Suprapubic skin (tissue), 4 donors: Measurements from ENCODE around the gene VPS9D1. TPM values are rescaled to one million over a fixed set of nuclear protein-coding genes. Genes with fewer than 3 reads are reported as not detected.

Experiments used
- DNase-seq, 2 donors: peaks; one replicate each; pipeline ENCODE4 v3.0.0-alpha.2; 2019; ENCODE audit warnings: low spot score in 2 of 2
- H3K27ac ChIP-seq: fragments of 200-600 bp; sonication (generic); one replicate; pipeline ENCODE4 v1.5.1; 2019
- H3K27me3 ChIP-seq: fragments of 200-600 bp; sonication (generic); one replicate; pipeline ENCODE4 v1.5.1; 2019
- H3K36me3 ChIP-seq: fragments of 200-600 bp; sonication (generic); one replicate; pipeline ENCODE4 v1.5.1; 2019
- H3K4me1 ChIP-seq: fragments of 200-600 bp; sonication (generic); one replicate; pipeline ENCODE4 v1.5.1; 2019
- H3K4me3 ChIP-seq: fragments of 200-600 bp; sonication (generic); one replicate; pipeline ENCODE4 v1.5.1; 2019; ENCODE audit warnings: mild to moderate bottlenecking
- H3K9me3 ChIP-seq: fragments of 200-600 bp; sonication (generic); one replicate; pipeline ENCODE4 v1.5.1; 2019
- EP300 ChIP-seq: sonication (generic); formaldehyde crosslinking; IDR thresholded peaks from one replicate; pipeline ENCODE4 v1.6.1; 2017; ENCODE audit warnings: antibody characterized with exemption
- POLR2A ChIP-seq, 2 donors: fragments of 450-650 bp; IDR thresholded peaks; one replicate each; pipeline ENCODE4 v1.6.1; 2017; ENCODE audit warnings: antibody characterized with exemption in 2 of 2, mild to moderate bottlenecking in 2 of 2, moderate library complexity in 2 of 2
- POLR2AphosphoS5 ChIP-seq, 3 donors: sonication (generic); formaldehyde crosslinking; IDR thresholded peaks; one replicate each; pipeline ENCODE4 v1.6.1; 2017; ENCODE audit warnings: antibody characterized with exemption in 3 of 3
- WGBS: methylation state at CpG from one replicate; pipeline ENCODE4 v1.1.5; 2018; 5-methylcytosine and 5-hydroxymethylcytosine counted together
- total RNA-seq, 4 donors: library from RNA; depleted of rRNA; stranded (reverse); fragments of >200 nt; gene quantifications; one replicate each; pipeline ENCODE4 v1.1.0, GENCODE V29; 2016
- TF ChIP-seq, protein P1 (sequence below), 2 donors: fragments of 200-600 bp in 1 of 2; fragments of 450-650 bp in 1 of 2; sonication (generic) in 1 of 2; IDR thresholded peaks; one replicate each; pipeline ENCODE4 v1.5.1; 2016 to 2019; ENCODE audit warnings: antibody characterized with exemption in 2 of 2, mild to moderate bottlenecking in 1 of 2, moderate library complexity in 1 of 2

VPS9D1 gene, protein sequence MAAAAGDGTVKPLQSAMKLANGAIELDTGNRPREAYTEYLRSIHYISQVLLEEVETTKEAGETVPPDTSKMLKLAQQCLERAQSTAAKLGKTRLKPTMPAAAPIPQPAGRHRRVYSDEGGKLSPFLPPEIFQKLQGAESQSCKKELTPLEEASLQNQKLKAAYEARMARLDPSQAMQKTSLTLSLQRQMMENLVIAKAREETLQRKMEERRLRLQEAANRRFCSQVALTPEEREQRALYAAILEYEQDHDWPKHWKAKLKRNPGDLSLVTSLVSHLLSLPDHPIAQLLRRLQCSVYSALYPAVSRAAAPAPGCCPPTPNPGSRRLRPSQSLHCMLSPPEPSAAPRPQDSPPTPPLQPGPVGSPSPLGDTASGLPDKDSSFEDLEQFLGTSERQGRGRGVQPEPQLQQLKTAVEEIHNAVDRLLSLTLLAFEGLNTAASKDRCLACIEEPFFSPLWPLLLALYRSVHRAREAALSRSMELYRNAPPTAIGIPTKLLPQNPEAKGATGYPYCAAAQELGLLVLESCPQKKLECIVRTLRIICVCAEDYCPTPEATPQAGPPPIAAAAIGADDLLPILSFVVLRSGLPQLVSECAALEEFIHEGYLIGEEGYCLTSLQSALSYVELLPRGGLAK
- 10 to 100 TPM in 3 of 4 donors, 1 to 10 TPM in 1; 9.1 to 13.5 (median 10.2) TPM for total RNA-seq

DNA sequence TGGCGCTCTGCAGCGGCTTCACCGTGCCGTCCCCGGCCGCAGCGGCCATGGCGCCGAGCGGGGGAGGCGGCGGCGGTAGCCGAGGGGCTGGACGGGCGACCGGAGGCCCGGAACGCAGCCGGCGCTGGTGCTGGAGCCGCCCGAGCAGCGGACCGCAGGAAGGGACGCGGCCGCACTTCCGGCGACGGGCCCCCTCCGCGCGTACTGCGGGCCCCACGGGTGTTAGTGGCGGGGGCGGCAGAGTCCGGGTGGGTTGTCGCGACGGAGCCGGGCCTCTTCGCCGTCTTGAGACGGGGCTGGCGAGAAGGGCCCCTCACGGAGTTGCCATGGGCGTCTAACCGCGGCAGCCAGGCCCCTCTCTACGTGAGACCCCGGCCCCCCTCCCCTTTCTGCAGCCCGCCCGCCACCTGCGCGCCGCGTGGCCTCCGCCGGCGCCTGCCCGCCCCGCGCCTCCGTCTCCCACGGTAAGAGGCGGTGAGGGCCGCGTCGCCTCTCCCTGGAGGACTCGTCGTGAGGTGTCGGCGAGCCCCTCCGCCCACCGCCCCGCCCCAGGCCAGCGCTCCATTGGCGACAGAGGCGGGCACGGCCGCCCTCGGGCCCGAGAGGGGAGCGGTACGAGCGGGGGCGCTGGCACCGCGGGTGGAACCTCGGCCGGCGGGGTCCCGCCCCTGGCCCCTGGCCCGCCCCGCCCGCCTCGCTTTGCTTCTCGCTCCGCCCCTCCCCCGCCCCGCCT, at the start of gene VPS9D1, which contains the start of gene ZNF276:
VPS9D1 (minus strand) TSS at position 86 of the 733 bp plus-strand sequence; CDS start at position 49, 37 bp downstream.
ZNF276 (plus strand) TSS at position 725 of the 733 bp plus-strand sequence. CDS start 104 bp downstream, outside the sequence.
- Histone ChIP-seq H3K36me3 (peaks cover 20% of the 10 kb centered on the region), H3K4me1 (peaks cover 46% of the 10 kb centered on the region), H3K27me3 (no peaks in the 10 kb centered on the region), H3K4me3 (peak within 1 kb of the TSS; percentile 96), H3K27ac (peak within 1 kb of the TSS; percentile 97), H3K9me3 (no peaks in the 10 kb centered on the region)
- WGBS = no CpG with 5 or more reads among the region's 103 CpGs
- peak in 1 of 2 donors; percentile 83 for DNase-seq
- TF ChIP-seq, protein P1, sequence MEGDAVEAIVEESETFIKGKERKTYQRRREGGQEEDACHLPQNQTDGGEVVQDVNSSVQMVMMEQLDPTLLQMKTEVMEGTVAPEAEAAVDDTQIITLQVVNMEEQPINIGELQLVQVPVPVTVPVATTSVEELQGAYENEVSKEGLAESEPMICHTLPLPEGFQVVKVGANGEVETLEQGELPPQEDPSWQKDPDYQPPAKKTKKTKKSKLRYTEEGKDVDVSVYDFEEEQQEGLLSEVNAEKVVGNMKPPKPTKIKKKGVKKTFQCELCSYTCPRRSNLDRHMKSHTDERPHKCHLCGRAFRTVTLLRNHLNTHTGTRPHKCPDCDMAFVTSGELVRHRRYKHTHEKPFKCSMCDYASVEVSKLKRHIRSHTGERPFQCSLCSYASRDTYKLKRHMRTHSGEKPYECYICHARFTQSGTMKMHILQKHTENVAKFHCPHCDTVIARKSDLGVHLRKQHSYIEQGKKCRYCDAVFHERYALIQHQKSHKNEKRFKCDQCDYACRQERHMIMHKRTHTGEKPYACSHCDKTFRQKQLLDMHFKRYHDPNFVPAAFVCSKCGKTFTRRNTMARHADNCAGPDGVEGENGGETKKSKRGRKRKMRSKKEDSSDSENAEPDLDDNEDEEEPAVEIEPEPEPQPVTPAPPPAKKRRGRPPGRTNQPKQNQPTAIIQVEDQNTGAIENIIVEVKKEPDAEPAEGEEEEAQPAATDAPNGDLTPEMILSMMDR (IDR thresholded peaks at IDR 0.05) = no peak
- peak in 1 of 3 donors; percentile 69 for TF ChIP-seq POLR2AphosphoS5 (IDR thresholded peaks at IDR 0.05)
- TF ChIP-seq EP300 = no peak
- peak in 1 of 2 donors; percentile 12 for TF ChIP-seq POLR2A (IDR thresholded peaks at IDR 0.05)

DNA sequence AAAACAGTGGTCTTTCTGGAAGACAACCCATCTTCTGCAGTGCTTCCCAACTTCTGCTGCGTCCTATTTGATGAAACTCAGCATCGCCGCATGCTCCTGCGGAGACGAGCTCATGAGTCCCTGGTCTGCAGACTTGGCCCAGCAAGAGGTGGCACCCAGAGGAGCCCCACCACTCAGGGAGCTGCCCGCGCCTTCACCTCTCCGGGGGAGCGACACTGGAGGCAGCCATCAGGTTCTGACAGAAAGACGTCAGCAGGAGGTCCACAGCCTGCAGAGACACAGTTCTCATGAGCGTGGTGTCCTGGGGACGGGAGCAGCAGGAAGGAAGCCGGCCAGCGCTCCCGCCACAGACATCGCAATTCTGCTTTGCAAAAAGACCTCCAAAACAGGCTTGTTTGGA, 49.7 kb upstream of the VPS9D1 start:
- no peak overlapping the region for H3K27ac ChIP-seq
- H3K27me3 ChIP-seq = no peaks in the 10 kb centered on the region
- no peak for DNase-seq
- 93% methylated on average over 13 of the region's 16 CpGs for WGBS
- H3K4me1 ChIP-seq = no peaks in the 10 kb centered on the region
- H3K9me3 ChIP-seq = no peaks in the 10 kb centered on the region
- TF ChIP-seq, protein P1 (IDR thresholded peaks at IDR 0.05) = no peak
- no peak for TF ChIP-seq POLR2A (IDR thresholded peaks at IDR 0.05)
- no peak for TF ChIP-seq POLR2AphosphoS5 (IDR thresholded peaks at IDR 0.05)
- TF ChIP-seq EP300 = no peak
- no peak overlapping the region for H3K4me3 ChIP-seq
- peaks cover 12% of the 10 kb centered on the region for H3K36me3 ChIP-seq

DNA sequence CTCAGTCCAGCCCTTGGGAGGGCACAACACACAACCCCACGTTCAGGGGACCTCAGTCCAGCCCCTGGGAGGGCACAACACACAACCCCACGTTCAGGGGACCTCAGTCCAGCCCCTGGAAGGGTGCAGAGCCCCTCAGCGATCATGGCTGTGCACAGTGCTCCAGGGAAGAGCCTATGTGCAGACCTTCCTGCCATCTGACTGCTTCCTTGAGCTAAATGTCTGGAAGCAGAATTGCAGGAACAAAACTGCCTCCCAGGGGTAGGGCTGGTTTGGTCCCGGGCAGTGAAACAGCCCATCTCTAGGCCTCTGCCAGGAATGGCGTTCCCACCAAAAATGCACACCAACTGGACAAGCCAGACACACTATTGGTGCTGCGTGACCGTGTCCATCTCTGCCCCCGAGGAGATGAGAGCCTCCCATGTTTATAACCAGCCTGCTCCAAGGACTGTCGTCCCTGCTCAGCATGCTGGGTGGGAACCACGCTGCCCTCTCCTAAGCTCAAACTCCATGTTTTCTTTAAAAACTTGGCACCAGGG, 44.7 kb upstream of the VPS9D1 start:
- Histone ChIP-seq H3K4me1 (no peaks in the 10 kb centered on the region), H3K27ac (no peak overlapping the region)

DNA sequence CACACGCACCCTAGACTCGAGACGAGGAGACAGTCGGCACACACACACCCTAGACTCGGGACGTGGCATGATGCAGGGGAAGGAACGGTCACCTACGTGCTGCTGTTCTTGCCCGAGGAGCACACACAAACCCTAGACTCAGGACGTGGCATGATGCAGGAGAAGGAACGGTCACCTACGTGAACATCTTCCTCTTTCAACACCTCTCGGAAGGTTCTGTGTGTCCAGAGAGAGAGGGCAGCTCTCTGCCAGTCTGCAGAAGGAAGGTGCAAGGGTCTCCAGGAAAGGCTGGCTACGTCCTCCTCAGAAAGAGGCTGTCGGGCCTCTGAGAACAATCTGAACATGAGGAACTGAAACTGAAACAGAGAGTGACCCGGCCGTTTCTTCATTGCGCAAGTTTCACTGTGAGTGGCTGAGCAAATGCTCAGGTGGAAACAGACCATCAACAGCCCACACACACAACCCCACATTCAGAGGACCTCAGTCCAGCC, 44.1 kb upstream of the VPS9D1 start:
- H3K4me3 ChIP-seq = peak overlapping the region; percentile 3
- H3K27me3 ChIP-seq = no peaks in the 10 kb centered on the region
- WGBS = 95% methylated on average over 8 of the region's 18 CpGs
- H3K36me3 ChIP-seq = no peaks in the 10 kb centered on the region
- no peaks in the 10 kb centered on the region for H3K4me1 ChIP-seq
- TF ChIP-seq, protein P1 (IDR thresholded peaks at IDR 0.05) = no peak
- TF ChIP-seq POLR2AphosphoS5 (IDR thresholded peaks at IDR 0.05) = no peak
- TF ChIP-seq POLR2A (IDR thresholded peaks at IDR 0.05) = no peak
- no peak for TF ChIP-seq EP300
- no peak overlapping the region for H3K27ac ChIP-seq
- DNase-seq = no peak
- no peaks in the 10 kb centered on the region for H3K9me3 ChIP-seq

More for the DNA sequence above, 44.7 kb upstream of the VPS9D1 start:
- 89% methylated on average over 7 of the region's 10 CpGs for WGBS
- no peaks in the 10 kb centered on the region for H3K27me3 ChIP-seq
- peaks cover 2% of the 10 kb centered on the region for H3K36me3 ChIP-seq
- no peak for DNase-seq
- no peaks in the 10 kb centered on the region for H3K9me3 ChIP-seq
- H3K4me3 ChIP-seq = peak overlapping the region; percentile 3
- TF ChIP-seq POLR2AphosphoS5 (IDR thresholded peaks at IDR 0.05) (no peak), POLR2A (IDR thresholded peaks at IDR 0.05) (no peak), EP300 (no peak)
- TF ChIP-seq, protein P1 (IDR thresholded peaks at IDR 0.05) = no peak
